Measurements from ENCODE around the gene TRIM71. TPM values are rescaled to one million over a fixed set of nuclear protein-coding genes. Genes with fewer than 3 reads are reported as not detected.

The TRIM71 gene
- total and polyA plus RNA-seq, 2 of the 13 experiments (the other 11 are each of a cell fraction or from before 2014, with no cell fraction given): 21.7 to 76.9 TPM

DNA sequence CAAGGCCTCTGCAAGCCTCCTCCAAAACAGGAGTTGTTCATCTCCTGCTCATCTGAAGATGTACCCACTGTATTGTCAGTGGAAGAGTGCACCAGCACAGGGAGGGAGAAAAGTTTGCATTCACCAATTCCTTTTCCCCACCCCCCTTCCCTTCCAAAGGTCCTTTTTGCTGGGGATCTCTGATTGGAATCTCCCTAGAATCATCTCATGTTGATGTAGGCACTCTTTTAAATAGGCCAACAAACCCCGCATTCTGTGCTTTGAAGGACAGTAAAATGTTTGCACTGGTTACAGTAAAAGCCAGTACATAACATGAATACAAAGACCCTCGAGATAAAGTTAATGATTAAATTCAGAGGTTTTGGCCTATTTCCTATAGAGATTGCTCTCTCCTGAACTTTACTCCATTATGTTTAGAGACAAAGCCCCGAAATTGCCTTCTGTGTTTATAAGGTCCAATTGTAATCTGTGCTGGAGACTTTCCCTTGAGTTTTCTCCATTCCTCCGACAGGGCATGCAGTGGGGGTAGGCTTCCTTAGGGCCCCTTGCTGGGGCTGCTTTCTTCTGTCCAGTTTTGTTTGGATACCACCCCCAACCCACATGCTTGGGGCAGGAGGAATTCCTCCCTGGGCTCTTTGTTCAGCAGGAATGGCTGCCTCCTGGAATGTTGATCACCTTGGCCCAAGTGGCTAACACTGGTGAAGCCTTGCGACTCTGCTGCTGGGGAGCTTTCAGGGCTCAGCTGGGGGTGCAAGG is 22.5 kb downstream of the TRIM71 start (continued):
- TF ChIP-seq, protein P1, sequence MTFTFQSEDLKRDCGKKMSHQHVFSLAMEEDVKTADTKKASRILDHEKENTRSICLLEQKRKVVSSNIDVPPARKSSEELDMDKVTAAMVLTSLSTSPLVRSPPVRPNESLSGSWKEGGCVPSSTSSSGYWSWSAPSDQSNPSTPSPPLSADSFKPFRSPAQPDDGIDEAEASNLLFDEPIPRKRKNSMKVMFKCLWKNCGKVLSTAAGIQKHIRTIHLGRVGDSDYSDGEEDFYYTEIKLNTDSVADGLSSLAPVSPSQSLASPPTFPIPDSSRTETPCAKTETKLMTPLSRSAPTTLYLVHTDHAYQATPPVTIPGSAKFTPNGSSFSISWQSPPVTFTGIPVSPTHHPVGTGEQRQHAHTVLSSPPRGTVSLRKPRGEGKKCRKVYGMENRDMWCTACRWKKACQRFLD (CRISPR knock-in tag; IDR thresholded peaks at IDR 0.05; ENCODE audit: borderline replicate concordance): no peak
- TF ChIP-seq ZBTB14 (CRISPR knock-in tag; IDR thresholded peaks at IDR 0.05) (no peak), ZNF768 (CRISPR knock-in tag; IDR thresholded peaks at IDR 0.05) (no peak), DMAP1 (CRISPR knock-in tag; IDR thresholded peaks at IDR 0.05) (no peak), SNAPC4 (CRISPR knock-in tag; IDR thresholded peaks at IDR 0.05) (peak; percentile 50; the same call in 1 of the 2 replicates), KLF13 (CRISPR knock-in tag; IDR thresholded peaks at IDR 0.05) (no peak), ZNF740 (CRISPR knock-in tag; IDR thresholded peaks at IDR 0.05) (no peak), ZNF775 (CRISPR knock-in tag; IDR thresholded peaks at IDR 0.05; ENCODE audit: borderline replicate concordance) (0 out of 2 replicates have a peak, but pooled peaks have one; percentile 47), ETV5 (CRISPR knock-in tag; IDR thresholded peaks at IDR 0.05; ENCODE audit: borderline replicate concordance) (peak; percentile 24; the same call in 1 of the 2 replicates), GMEB2 (CRISPR knock-in tag; IDR thresholded peaks at IDR 0.05; ENCODE audit: low read depth) (no peak), ZNF280D (CRISPR knock-in tag; IDR thresholded peaks at IDR 0.05) (no peak)
- TF ChIP-seq, protein P2, sequence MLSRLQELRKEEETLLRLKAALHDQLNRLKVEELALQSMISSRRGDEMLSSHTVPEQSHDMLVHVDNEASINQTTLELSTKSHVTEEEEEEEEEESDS (CRISPR knock-in tag; IDR thresholded peaks at IDR 0.05; ENCODE audit: borderline replicate concordance): no peak
- TF ChIP-seq, protein P3, sequence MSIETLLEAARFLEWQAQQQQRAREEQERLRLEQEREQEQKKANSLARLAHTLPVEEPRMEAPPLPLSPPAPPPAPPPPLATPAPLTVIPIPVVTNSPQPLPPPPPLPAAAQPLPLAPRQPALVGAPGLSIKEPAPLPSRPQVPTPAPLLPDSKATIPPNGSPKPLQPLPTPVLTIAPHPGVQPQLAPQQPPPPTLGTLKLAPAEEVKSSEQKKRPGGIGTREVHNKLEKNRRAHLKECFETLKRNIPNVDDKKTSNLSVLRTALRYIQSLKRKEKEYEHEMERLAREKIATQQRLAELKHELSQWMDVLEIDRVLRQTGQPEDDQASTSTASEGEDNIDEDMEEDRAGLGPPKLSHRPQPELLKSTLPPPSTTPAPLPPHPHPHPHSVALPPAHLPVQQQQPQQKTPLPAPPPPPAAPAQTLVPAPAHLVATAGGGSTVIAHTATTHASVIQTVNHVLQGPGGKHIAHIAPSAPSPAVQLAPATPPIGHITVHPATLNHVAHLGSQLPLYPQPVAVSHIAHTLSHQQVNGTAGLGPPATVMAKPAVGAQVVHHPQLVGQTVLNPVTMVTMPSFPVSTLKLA (IDR thresholded peaks at IDR 0.05): no peak

Data from HepG2 (cell line).